Endometrial microvascular endothelial cells (primary cell): ENCODE data around the gene TRAM2. TPM values are rescaled to one million over a fixed set of nuclear protein-coding genes. Genes with fewer than 3 reads are reported as not detected.

Experiments used
- in situ Hi-C: cut with HindIII; loops from 2 replicates; pipeline ENCODE4 v1.10.0; 2017; ENCODE audit warnings: low sequenced_read_pairs, low pct_unique_long_range_greater_than_20kb; ENCODE audit errors: inconsistent ontology term
- total RNA-seq: library from RNA; depleted of rRNA; stranded (reverse); fragments of >200 nt; gene quantifications from one replicate; pipeline ENCODE4 v1.2.3, GENCODE V29; 2015; ENCODE audit errors: inconsistent ontology term

TRAM2 gene
- 107 TPM for total RNA-seq

GRCh38 chr6:52577022-52577777 is at the start of gene TRAM2:
Gene TRAM2, minus strand, starts transcription at chr6:52577060. Its CDS starts 145 bp downstream, at chr6:52576915.
- in situ Hi-C loops = loop anchor here (10.0 kb wide), 1 partner anchor 152 kb away; the partner anchor contains the start of gene EFHC1

- in situ Hi-C loops = no loop called here
These were observed 46.0 kb upstream of the TRAM2 start for GRCh38 chr6:52622810-52623209.

- in situ Hi-C loops = no loop called here
These were observed 44.8 kb upstream of the TRAM2 start for GRCh38 chr6:52621631-52622030.

- in situ Hi-C loops = no loop called here
These were observed 44.0 kb upstream of the TRAM2 start for GRCh38 chr6:52620906-52621190.

- in situ Hi-C loops = no loop called here
These were observed 43.4 kb upstream of the TRAM2 start for GRCh38 chr6:52620055-52620905.

- in situ Hi-C loops = no loop called here
These were observed 40.2 kb upstream of the TRAM2 start for GRCh38 chr6:52617087-52617486.

GRCh38 chr6:52616059-52616690 is 39.3 kb upstream of the TRAM2 start:
- in situ Hi-C loops = no loop called here

- in situ Hi-C loops = no loop called here
These were observed 35.6 kb upstream of the TRAM2 start for GRCh38 chr6:52612336-52613054.

- in situ Hi-C loops = no loop called here
These were observed 35.0 kb upstream of the TRAM2 start for GRCh38 chr6:52611833-52612232.

GRCh38 chr6:52610745-52611355 is 34.0 kb upstream of the TRAM2 start:
- in situ Hi-C loops = no loop called here

GRCh38 chr6:52610011-52610410 is 33.2 kb upstream of the TRAM2 start:
- in situ Hi-C loops = no loop called here

GRCh38 chr6:52605610-52606185 is 28.8 kb upstream of the TRAM2 start:
- in situ Hi-C loops = no loop called here

GRCh38 chr6:52603000-52603795 is 26.3 kb upstream of the TRAM2 start:
- in situ Hi-C loops = no loop called here

- in situ Hi-C loops = no loop called here
These were observed 21.9 kb upstream of the TRAM2 start for GRCh38 chr6:52598824-52599190.

- in situ Hi-C loops = no loop called here
These were observed 21.4 kb upstream of the TRAM2 start for GRCh38 chr6:52598123-52598823.

- in situ Hi-C loops = no loop called here
These were observed 20.9 kb upstream of the TRAM2 start for GRCh38 chr6:52597738-52598122.

- in situ Hi-C loops = no loop called here
These were observed 19.6 kb upstream of the TRAM2 start for GRCh38 chr6:52596371-52597028.
